GM18907 (cell line): Measurements from ENCODE around the gene FCHSD2.

Source experiments
- ATAC-seq: cut with Tn5 transposase; IDR thresholded peaks from one replicate; pipeline ENCODE4 v1.9.1; 2021; ENCODE audit warnings: mild to moderate bottlenecking, moderate library complexity; ENCODE audit not compliant: unreplicated experiment

The FCHSD2 gene

DNA sequence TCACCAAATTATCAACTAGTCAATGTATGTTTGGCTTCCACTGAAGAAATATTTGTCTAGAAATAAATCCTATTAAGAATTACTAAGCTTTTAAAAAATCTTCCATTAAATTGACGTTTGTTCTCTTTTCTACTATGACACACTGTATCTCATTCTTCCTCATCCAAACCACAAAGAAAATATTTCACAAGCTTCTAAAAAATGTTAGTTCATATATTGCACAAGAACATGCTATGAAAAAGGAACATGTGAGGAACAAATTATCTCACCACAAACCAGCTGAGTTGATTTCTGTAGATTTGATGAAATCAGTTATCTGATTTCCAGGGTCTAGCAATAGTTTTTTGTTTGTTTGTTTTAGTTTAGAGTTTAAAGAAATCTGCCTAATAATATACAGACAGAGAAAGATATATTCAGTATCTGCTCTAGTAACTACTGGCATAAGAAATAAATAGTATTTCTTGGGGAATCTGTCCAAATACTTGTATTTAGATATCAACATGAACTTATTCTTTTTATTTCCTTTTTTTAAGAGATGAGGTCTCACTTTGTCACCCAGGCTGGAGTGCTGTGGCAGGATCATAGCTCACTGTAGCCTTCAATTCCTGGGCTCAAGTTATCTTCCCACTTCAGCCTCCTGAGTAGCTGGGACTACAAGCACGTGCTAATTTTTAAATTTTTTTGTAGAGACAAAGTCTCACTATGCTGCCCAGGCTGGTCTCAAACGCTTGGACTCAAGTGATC lies 166.2 kb downstream of the FCHSD2 start:
- no peak for ATAC-seq

DNA sequence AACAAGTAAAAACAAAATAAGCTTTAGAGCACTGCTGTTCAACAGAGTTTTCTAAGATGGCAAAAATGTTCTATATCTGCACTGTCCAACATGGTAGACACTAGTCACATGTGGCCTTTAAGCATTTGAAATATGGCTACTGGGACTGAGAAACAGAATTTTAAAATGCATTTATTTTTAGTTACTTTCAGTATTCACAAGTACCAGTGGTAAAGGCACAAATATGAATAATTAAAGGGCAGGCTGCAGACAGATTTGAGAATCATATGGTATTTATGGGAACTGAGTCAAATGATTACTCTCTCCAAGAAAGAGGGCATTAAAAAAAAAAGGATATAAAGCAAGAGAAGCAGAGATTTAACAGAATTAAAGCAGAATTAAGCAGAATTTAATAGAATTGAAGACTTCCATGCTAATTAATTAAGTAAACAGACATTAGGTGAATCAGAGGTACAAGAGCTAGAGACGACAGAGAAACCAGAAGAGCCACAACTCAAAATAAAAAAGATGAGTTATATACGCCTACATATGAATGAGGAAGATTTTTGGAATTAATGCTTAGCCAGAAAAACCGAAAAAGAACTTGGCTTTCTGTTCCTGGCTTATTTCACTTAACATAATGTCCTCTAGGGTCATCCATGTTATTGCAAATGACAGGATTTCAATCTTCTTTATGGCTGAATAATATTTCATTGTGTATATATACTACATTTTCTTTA lies 167.5 kb downstream of the FCHSD2 start:
- no peak for ATAC-seq

DNA sequence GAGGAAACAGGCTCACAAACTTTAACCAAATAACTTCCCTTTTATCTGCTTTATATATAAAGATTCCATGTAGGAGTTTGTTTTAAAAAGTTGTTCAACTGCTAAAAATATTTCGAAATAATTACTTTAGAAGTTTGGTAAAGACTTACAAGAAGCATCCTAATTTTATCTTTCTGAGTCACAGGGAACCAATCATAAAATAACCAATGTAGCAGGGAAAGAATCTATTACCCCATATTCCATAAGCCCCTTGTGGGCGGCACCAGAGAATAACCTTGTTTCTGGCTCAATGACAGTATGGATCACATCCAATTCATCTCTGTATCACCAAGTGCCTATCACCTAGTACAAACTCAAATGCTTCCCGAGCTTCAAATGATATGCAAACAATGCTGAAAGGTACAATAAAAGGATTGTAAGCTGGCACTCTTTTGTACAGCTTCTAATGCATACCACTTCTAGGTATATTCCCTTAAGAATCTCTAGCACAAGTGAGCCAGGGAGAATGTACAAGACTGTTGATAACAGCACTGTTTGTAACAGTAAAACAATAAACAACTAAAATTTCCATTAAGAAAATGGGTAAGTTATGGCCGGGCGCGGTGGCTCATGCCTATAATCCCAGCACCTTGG lies 169.5 kb downstream of the FCHSD2 start:
- ATAC-seq = no peak

DNA sequence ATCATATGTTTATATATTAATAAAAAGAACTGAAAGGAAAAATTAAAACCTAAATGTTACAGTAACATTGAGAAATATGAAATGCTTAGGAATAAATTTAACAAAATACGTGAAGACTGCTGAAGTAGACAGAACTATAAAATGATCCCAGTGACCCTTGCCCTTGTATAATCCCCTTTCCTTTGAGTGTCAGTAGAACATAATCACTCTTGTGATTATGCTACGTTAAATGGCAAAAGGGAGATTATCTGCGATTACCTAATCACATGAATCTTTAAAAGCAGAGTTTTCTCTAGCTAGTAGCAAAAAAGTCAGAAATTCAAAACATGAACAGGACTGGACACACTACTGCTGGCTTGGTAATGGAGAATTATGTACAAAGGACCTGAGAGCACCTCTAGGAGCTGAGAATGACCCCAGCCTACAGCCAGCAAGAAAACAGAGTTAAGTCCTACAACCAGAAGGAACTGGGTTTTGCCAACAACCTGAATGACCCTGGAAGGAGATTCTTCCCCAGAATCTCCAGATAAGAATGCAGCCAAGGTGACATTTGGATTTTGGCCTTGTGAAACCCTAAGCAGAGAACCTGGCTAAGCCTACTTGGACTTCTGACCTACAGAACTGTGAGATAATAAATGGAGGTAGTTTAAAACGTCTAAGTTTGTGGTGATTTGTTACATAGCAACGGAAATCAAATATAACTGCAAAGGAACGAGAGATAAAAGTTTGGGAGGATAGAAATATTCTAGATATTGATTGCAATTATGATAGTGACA lies 170.7 kb downstream of the FCHSD2 start:
- no peak for ATAC-seq

DNA sequence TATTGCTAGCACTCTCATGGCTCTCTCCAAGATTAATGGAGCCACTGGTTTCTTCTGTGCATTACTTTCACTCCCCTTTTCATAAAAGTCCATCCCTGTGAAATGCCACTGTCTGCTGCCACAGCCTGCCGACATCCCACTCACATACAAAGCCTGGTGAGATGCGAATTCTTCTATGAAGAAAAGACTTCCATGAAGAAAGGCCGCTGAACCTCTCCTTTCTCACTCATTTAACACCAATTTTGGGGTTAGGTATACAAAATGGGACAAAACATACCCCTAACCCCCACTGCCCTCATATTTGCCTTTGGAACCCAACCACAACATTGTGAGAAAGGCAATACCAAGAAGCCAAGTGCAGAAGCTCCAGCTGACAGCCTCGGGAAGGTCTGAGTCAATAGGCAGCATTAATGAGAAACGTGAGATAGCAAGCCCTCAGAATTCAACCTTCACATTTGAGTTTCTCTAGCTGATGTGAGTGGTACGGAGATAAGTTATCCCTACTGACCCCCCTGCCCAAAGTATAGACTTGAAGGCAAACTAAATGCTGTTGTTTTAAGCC lies 171.5 kb downstream of the FCHSD2 start:
- ATAC-seq = no peak

DNA sequence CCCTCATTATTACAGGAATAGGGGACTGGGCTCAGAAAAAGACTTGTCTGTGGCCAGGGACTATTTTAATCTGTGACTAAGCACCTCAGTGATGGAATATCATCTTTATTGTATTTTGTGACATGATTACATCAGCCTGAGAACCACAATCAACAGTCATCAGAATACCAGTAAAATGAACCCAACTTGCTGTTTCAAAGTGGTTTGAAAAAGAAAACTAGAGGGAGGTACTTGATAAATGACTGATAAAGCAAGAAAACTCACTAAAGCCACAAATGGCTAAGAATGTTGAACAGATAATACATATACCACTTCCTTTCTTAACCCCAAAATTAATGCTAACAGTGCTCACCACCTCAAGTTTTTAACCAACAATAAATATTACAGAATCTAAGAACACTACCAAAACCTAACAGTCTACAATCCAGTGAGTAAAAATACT lies 172.2 kb downstream of the FCHSD2 start:
- peak; percentile 65 for ATAC-seq

DNA sequence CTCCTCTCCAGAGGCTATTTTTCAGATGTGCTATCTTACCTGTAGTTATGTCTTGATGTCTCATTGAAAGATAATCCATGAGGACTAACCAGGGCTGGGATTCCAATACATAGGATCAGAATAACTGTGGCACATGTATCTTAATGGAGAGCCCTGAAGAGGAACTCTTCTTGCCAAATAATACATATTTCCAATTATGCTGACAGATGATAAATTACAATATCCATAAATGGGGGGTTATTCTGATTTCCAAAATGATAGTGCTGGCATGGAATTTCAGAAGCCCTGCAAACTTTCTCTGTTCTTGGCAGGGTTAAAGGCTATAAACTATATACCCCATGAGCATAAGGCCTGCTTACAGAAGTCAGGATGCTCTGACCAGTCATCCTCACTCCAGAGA lies 173.7 kb downstream of the FCHSD2 start:
- ATAC-seq = no peak

DNA sequence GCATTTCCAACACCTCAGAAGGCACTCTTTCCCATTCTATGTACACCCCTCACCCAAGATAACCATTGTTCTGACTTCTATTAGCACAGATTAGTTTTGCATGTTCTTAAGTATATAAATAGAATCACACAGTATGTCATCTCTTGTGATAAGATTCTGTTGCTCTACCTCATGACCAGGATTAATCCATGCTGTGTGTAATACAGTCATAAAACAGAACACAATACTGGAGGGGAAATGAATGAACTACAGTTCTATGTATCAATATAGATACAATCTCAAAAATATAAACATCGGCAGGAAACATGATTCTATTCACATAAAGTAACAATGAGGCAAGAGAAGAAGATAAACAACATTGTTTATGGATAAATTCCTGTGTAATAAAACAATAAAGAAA lies 176.4 kb downstream of the FCHSD2 start:
- ATAC-seq = no peak

DNA sequence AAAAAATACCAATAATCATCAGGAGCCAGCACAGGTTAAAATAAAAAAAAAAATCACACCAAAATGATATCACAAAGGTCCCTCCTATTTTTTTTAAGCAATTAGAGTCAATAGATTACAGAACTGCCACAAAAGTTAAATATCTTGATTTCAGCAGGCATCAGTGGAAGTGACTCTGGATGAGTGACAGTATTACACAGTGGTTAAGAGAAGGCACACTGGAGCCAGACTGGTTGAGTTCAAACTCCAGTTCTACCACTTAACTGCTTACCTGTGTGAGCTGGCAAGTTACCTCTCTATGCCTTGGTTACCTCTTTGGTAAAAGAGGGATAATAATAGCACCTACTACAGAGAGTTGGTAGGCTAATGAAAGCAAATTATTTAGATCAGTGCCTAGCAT lies 179.4 kb downstream of the FCHSD2 start:
- no peak for ATAC-seq

DNA sequence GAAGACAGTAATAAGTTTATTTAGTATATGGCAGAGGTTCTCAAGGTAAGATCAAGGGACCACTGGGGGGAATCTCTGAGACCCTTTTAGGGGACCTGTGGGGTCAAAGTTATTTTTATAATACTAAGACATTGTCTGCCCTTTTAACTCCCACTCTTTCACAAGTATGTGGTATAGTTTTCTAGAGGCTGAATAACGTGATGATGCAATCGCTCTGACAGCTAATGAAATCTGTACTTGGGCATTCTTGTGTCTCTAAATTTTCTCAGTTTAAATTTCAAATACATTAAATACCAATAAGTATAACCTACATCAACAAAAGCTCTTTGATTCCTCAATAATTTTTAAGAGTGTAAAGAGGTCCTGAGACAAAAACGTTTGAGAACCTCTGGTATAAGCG lies 180.0 kb downstream of the FCHSD2 start:
- no peak for ATAC-seq

DNA sequence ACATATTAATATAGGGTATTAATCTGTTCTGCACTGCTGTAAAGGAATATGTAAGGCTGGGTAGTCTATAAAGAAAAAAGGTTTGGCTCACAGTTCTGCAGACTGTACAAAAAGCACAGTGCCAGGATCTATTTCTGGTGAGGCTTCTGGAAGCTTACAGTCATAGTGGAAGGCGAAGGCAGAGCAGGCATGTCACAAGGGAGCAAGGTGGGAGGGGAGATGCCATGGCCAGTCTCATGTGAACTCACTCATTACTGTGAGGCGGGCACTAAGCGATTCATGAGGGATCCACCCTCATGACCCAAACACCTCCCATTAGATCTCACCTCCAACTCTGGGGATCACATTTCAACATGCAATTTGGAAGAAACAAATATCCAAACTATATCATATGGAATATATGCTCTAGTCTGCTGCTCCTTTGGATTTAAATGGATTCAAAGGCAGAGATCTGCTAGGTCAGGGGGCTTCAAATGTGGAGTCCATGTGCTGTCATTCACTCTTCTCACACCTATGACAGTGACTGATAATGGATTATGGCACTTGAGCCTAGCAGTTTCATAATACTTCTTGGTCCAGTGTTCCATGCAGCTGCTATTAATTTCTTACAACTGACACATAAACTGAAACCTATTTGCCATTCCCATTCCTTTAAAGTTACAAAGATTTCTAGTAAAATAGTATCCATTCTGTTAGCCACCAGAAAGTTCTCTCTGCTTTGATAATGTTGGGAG lies 182.0 kb downstream of the FCHSD2 start:
- ATAC-seq = no peak

DNA sequence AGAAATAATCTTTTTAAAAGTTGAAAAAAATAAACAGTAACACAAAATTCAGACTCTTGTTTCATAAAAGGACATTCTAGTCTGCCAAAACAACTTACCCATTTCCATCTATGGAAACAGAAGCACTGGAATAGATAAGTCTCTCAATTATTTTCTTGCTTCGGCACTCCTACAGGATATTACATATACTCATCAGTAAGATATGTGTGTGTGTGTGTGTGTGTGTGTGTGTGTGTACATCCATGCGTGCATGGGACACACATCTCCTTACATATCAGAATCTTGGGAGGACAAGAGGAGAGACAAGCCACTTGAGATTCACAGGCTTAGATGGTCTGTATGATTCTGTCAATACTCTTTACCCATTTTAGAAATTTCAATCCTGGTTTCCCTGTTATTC lies 183.3 kb downstream of the FCHSD2 start:
- no peak for ATAC-seq

DNA sequence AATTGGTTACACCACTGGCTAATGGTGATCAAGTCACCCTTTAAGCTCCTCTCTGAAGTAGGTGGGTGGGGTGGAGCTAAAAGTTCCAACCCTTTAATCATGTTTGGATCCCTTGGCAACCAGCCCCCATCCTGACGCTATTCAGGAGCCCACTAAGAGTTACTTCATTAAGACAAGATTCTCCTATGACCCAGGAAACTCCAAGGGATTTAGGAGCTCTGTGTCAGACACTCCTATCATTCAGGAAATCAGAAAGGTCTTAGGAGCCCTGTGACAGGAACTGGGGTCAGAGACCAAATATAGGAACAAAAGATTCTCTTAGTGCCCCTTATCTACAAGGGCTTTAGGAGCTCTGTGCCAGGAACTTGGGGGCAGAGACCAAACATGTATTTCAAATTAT lies 186.7 kb downstream of the FCHSD2 start:
- ATAC-seq = no peak

DNA sequence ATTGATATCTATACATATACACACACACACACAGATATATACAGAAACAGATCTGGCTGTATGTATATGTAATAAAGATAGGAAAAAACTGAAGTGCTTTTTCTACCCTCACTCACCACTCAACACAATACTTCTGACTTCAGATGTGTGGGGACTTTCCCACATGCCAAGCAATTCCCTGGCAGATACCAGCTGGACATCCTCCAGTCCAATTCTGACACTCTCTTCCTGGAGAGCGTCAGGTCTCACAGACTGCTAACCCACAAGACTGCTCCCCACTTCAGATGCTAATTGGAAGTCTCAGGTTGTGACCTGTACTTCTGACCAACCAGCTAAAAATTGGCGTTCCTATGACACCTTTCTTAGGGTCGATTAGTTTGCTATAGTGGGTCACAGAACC lies 187.3 kb downstream of the FCHSD2 start:
- no peak for ATAC-seq

DNA sequence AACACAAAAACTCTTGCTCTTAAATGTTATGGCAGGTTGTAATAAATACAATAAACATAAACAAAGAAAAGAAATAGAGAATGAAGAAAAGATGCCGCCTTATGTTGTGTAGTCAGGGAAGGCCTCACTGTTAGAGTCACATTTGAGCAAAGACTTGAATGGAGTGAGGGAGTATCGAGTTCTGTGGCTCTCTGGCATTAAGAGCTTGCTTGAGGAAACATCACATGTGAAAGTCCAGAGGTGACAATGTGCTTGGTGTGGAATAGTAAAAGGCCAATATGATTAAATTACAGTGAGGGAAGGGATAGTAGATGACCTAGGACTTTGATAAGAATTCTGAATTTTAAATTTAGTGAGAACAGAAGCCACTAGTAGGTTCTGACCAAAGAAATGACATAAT lies 188.5 kb downstream of the FCHSD2 start:
- ATAC-seq = no peak

DNA sequence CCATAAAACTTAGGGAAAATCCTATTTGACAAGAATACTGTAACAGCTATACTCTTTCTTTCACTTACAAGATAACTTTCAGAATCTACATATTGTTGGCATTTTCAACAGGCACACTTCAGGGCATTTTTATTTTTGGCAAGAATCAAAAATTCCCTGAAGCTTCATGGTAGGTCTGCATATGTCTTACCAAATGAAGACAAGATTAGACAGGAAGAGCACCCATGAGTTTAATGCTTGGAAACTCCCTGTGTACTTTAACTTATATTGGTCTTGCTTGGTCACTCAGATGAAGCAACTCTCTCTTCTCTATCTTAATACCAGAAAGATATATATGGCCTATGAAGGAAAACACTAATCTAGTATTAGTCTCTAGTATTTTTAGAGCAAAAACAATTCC lies 190.2 kb downstream of the FCHSD2 start:
- peak; percentile 57 for ATAC-seq

DNA sequence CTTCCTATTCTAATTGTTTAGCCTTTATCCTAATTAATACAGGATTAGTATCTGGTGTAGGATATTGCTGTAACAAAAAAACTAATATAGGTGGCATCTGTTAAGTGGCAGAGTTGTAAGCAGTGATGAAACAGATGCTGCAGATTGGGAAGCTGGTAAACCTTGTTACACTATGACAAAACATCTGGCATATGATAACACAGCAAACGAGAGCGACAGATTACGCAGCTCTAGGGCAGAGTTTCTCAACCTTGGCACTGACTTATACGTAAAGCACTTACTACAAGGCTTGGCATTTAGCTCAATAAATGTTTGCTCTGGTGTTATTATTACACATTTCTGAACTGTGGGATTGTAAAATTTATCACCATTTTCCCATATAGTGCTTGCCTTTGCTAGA lies 190.9 kb downstream of the FCHSD2 start:
- ATAC-seq = no peak

DNA sequence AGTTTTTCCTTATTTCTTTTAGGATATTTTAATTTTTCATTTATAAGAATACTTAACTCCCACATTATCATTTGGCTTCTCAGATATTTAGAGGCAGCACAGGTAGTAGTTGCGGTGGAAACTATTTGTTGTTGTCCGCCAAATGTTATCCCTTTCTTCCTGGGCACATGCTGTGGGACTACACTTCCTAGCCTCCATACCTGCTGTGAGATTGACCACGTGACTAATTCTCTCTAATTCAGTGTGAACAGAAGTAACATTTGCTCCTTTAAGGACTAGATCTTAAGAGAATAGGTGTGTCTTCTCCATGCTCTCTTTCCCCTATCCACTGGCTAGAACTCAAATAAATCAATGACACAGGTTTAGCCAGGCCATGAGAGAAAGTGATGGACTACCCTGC lies 191.4 kb downstream of the FCHSD2 start:
- ATAC-seq = no peak

DNA sequence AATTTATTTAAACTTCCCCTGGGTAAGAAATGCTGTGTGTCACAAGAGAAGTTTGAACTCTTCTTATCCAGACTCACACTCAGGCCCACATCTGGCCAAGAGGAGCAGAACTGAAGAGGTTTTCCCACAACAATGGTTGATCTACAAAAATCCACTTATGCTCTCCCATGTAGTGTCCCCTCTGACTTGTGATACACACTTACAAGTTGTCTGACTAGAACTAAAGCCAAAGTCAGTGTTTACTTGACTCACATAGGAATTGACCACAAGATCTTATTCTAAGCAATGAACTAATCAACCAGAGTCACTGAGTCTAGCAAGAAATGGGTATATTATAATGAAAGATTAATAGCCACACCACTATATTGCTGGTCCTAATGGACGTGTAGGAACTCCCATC lies 194.9 kb downstream of the FCHSD2 start:
- ATAC-seq = no peak

DNA sequence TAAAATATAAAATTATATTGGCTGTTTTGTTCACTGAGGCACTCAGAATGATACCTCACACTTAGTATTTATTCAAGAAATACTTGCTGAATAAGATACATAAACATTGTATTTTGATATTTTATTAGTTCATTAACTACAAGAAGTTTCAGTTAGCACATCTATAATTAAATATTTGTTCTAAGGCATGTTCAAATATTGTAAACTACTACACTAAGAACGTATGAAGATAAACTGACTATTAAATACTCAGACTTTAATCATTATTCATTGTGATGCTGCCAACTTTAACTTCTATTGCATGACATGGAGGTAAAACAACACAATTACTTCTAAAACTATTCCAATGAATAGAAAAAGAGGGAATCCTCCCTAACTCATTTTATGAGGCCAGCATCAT lies 198.5 kb downstream of the FCHSD2 start:
- no peak for ATAC-seq
